ENCODE results near the gene SPINK7. TPM values are rescaled to one million over a fixed set of nuclear protein-coding genes. Genes with fewer than 3 reads are reported as not detected.

Gene SPINK7
- total RNA-seq, 2 donors from 2014 or later, result not detected

Other genes starting within 250 kb of the SPINK7 start
- not detected for gene SPINK5, start 248.4 kb upstream of the SPINK7 start, total RNA-seq
- gene SPINK14, start 143.9 kb upstream of the SPINK7 start, total RNA-seq, result not detected
- gene SPINK6, start 109.4 kb upstream of the SPINK7 start, total RNA-seq, result not detected
- not detected for gene MARCOL, start 73.9 kb upstream of the SPINK7 start, total RNA-seq
- gene SPINK13, start 43.6 kb upstream of the SPINK7 start, total RNA-seq, result not detected
- not detected for gene SPINK9, start 23.1 kb downstream of the SPINK7 start, total RNA-seq
- 10 to 100 TPM; 62.8 to 68.5 TPM for gene FBXO38, start 71.5 kb downstream of the SPINK7 start, total RNA-seq

All from activated T-cell treated with anti-CD3 and anti-CD28 coated beads, Interleukin-2, amount 50 U/mL, for 72 hours (primary cell).